DOHH2 (cell line): ENCODE results near the gene NRF1.

Experiments used
- H3F3A ChIP-seq: fragments of 200-600 bp; sonication (generic), shearing (Covaris generic); 2 replicates; pipeline ENCODE4 v1.6.0; 2016; ENCODE audit warnings: antibody characterized with exemption, mild to moderate bottlenecking; ENCODE audit not compliant: control insufficient read depth, insufficient read depth
- H3K27ac ChIP-seq: fragments of 200-600 bp; sonication (generic); 2 replicates; pipeline ENCODE4 v1.5.1; 2014; ENCODE audit warnings: low read depth, mild to moderate bottlenecking, low read length, moderate library complexity
- H3K27me3 ChIP-seq: fragments of 200-600 bp; sonication (generic); 2 replicates; pipeline ENCODE4 v1.6.1; 2014; ENCODE audit warnings: mild to moderate bottlenecking, low read length, mixed read lengths; ENCODE audit not compliant: control insufficient read depth
- H3K36me3 ChIP-seq: fragments of 200-600 bp; sonication (generic); 2 replicates; pipeline ENCODE4 v1.6.1; 2014; ENCODE audit warnings: mild to moderate bottlenecking, low read length, moderate library complexity, mixed read lengths; ENCODE audit not compliant: control insufficient read depth
- H3K4me1 ChIP-seq: fragments of 200-600 bp; sonication (generic); 2 replicates; pipeline ENCODE4 v1.6.1; 2014; ENCODE audit warnings: mild to moderate bottlenecking, low read length, mixed read lengths; ENCODE audit not compliant: control insufficient read depth
- H3K4me2 ChIP-seq: fragments of 200-600 bp; sonication (generic); 2 replicates; pipeline ENCODE4 v1.6.0; 2014; ENCODE audit warnings: mild to moderate bottlenecking, low read length, moderate library complexity
- H3K4me3 ChIP-seq: fragments of 200-600 bp; sonication (generic); 2 replicates; pipeline ENCODE4 v1.5.1; 2014; ENCODE audit warnings: mild to moderate bottlenecking, low read length, mixed read lengths
- H3K79me2 ChIP-seq: fragments of 200-600 bp; sonication (generic); 2 replicates; pipeline ENCODE4 v1.6.1; 2014; ENCODE audit warnings: mild to moderate bottlenecking, low read length, mixed read lengths; ENCODE audit not compliant: control insufficient read depth
- H3K9me2 ChIP-seq: fragments of 200-600 bp; sonication (generic); replicated peaks from 2 replicates; pipeline ENCODE4 v1.6.1; 2014; ENCODE audit warnings: mild to moderate bottlenecking, low read length, mixed read lengths; ENCODE audit not compliant: control insufficient read depth
- H3K9me3 ChIP-seq: fragments of 200-600 bp; sonication (generic); 2 replicates; pipeline ENCODE4 v1.6.1; 2014; ENCODE audit warnings: antibody characterized with exemption, low read length, mixed read lengths; ENCODE audit not compliant: control insufficient read depth, insufficient read depth
- H4K20me1 ChIP-seq: fragments of 200-600 bp; sonication (generic); 2 replicates; pipeline ENCODE4 v1.6.0; 2014; ENCODE audit warnings: low read depth, mild to moderate bottlenecking, antibody characterized with exemption, low read length, moderate library complexity; ENCODE audit not compliant: control insufficient read depth, insufficient read depth
- EZH2phosphoT487 ChIP-seq: fragments of 200-600 bp; sonication (generic); IDR thresholded peaks from 2 replicates; pipeline ENCODE4 v1.6.1; 2017; ENCODE audit warnings: borderline replicate concordance, mild to moderate bottlenecking, antibody characterized with exemption, low read length, moderate library complexity, mixed read lengths
- TF ChIP-seq, protein P1 (sequence below): fragments of 200-600 bp; sonication (generic); IDR thresholded peaks from one replicate; pipeline ENCODE4 v1.5.1; 2014; ENCODE audit warnings: antibody characterized with exemption, mild to moderate bottlenecking, low read depth, low read length; ENCODE audit not compliant: poor library complexity, severe bottlenecking

The NRF1 gene

DNA sequence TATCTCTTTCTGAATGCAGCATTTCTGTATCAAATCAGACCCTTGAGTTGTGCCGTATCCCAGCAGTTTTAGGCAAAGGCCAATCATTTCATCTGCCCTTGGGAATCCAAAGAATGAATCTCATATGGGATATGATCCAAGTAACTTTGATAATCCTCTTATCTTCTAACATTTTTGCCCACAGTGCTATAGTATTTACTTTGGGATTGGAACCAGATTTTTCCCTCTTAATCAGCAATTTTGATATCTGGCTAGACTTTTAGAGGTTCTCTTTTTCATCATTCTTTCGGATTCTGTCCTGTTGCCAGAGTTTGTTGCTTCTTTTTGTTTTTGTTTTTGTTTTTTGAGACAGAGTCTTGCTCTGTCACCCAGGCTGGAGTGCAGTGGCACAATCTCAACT is 118.0 kb downstream of the NRF1 start:
- H3K9me3 ChIP-seq = no peaks in the 10 kb centered on the region
- H3K4me1 ChIP-seq = no peaks in the 10 kb centered on the region
- no peak overlapping the region for H3K4me3 ChIP-seq
- H3K4me2 ChIP-seq = no peak overlapping the region
- no peaks in the 10 kb centered on the region for H3K9me2 ChIP-seq
- TF ChIP-seq, protein P1, sequence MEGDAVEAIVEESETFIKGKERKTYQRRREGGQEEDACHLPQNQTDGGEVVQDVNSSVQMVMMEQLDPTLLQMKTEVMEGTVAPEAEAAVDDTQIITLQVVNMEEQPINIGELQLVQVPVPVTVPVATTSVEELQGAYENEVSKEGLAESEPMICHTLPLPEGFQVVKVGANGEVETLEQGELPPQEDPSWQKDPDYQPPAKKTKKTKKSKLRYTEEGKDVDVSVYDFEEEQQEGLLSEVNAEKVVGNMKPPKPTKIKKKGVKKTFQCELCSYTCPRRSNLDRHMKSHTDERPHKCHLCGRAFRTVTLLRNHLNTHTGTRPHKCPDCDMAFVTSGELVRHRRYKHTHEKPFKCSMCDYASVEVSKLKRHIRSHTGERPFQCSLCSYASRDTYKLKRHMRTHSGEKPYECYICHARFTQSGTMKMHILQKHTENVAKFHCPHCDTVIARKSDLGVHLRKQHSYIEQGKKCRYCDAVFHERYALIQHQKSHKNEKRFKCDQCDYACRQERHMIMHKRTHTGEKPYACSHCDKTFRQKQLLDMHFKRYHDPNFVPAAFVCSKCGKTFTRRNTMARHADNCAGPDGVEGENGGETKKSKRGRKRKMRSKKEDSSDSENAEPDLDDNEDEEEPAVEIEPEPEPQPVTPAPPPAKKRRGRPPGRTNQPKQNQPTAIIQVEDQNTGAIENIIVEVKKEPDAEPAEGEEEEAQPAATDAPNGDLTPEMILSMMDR = no peak
- TF ChIP-seq EZH2phosphoT487 = no peak
- H3K27me3 ChIP-seq = no peaks in the 10 kb centered on the region
- H3K79me2 ChIP-seq = no peaks in the 10 kb centered on the region
- peaks cover 44% of the 10 kb centered on the region for H3K36me3 ChIP-seq
- H4K20me1 ChIP-seq = no peaks in the 10 kb centered on the region
- no peak overlapping the region for H3K27ac ChIP-seq
- no peaks in the 10 kb centered on the region for H3F3A ChIP-seq

DNA sequence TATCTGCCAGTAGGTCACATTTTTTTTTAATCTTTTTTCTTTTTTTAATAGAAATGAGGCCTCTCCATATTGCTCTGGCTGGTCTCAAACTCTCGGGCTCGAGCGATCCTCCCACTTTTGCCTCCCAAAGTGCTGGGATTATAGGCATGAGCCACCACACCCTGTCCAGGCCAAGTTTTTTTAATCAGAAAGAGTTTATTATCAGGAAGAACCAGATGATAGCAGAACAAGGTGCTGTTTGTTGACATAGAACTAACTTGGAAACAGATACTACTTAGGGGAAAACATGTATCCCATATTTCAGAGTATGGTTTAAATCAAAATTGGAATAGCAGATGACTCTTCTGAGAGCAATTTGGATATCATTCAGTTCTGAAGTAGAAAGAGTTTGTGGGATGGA is 118.6 kb downstream of the NRF1 start:
- Histone ChIP-seq H3K79me2 (no peaks in the 10 kb centered on the region), H3K9me3 (no peaks in the 10 kb centered on the region), H3K4me1 (no peaks in the 10 kb centered on the region), H3K9me2 (no peaks in the 10 kb centered on the region), H3K4me2 (no peak overlapping the region), H3F3A (no peaks in the 10 kb centered on the region), H3K36me3 (peaks cover 44% of the 10 kb centered on the region), H3K27ac (no peak overlapping the region), H3K4me3 (no peak overlapping the region), H4K20me1 (no peaks in the 10 kb centered on the region), H3K27me3 (no peaks in the 10 kb centered on the region)
- TF ChIP-seq EZH2phosphoT487 = no peak
- TF ChIP-seq, protein P1 = no peak

DNA sequence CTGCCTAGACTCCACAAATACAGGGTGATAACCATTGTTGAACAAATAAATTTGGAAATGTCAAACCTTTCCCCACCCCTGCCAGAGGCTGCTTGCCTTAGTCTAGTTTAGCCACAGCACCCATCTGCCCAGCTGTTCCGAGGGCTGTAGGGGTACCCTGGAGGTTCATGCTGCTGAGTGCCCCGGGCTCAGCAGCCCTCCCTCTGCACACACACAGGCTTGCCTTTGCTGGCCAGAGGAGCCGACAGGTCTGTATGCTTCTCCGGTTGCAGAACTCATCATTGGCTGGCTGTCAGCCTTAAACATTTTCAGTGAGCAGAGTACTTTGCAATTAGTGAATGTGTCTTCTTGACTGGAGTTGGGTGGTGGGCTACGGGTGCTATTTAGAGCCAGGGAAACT is 122.9 kb downstream of the NRF1 start:
- Histone ChIP-seq H3K27ac (no peak overlapping the region), H3K9me2 (no peaks in the 10 kb centered on the region), H3K4me2 (no peak overlapping the region), H3K4me1 (no peaks in the 10 kb centered on the region), H3K9me3 (no peaks in the 10 kb centered on the region), H3K36me3 (peaks cover 18% of the 10 kb centered on the region), H3F3A (no peaks in the 10 kb centered on the region), H3K79me2 (no peaks in the 10 kb centered on the region), H3K4me3 (no peak overlapping the region), H3K27me3 (no peaks in the 10 kb centered on the region), H4K20me1 (no peaks in the 10 kb centered on the region)
- TF ChIP-seq EZH2phosphoT487 = no peak
- TF ChIP-seq, protein P1 = no peak
